H1 (cell line): ENCODE measurements around the gene DHRS1. TPM values are rescaled to one million over a fixed set of nuclear protein-coding genes. Genes with fewer than 3 reads are reported as not detected.

ENCODE experiments used
- BCL11A ChIP-seq, 2 experiments: IDR thresholded peaks; one replicate each; pipeline ENCODE4 v1.6.1; 2011; ENCODE audit warnings: low read depth in 2 of 2, low read length in 2 of 2, mild to moderate bottlenecking in 2 of 2
- CREB1 ChIP-seq: IDR thresholded peaks from 2 replicates; pipeline ENCODE4 v1.6.1; 2012; ENCODE audit warnings: inconsistent platforms
- EP300 ChIP-seq, 2 experiments: IDR thresholded peaks; 1 replicate in 1 of 2; 2 replicates in 1 of 2; pipeline ENCODE4 v1.6.1; 2011 to 2012; ENCODE audit warnings: low read depth in 2 of 2, low read length in 2 of 2, mild to moderate bottlenecking in 2 of 2, borderline replicate concordance in 1 of 2, inconsistent platforms in 1 of 2, moderate library complexity in 1 of 2
- NRF1 ChIP-seq: IDR thresholded peaks from 2 replicates; pipeline ENCODE4 v1.6.1; 2011; ENCODE audit warnings: mild to moderate bottlenecking, low read depth, low read length, improper control_type of control experiment
- RXRA ChIP-seq: IDR thresholded peaks from 2 replicates; pipeline ENCODE4 v1.6.1; 2011; ENCODE audit warnings: low read depth, mild to moderate bottlenecking, low read length, moderate library complexity; ENCODE audit not compliant: insufficient read depth
- ZNF274 ChIP-seq: IDR thresholded peaks from 2 replicates; pipeline ENCODE4 v1.7.0; 2012; ENCODE audit warnings: low read length, borderline replicate concordance; ENCODE audit errors: extremely low read depth
- polyA plus RNA-seq, 7 experiments: library from polyadenylated mRNA; depleted of rRNA in 3 of 7; stranded (reverse) in 5 of 7; unstranded in 2 of 7; fragments of >200 nt in 5 of 7; fragments of 200-250 nt in 2 of 7; gene quantifications; 1 replicate in 5 of 7; 2 replicates in 1 of 7; 4 replicates in 1 of 7; pipeline versions ENCODE4 v1.2.1 to v1.2.3, GENCODE V29; 2011 to 2013; ENCODE audit warnings: missing spikeins in 2 of 7, mixed read lengths in 2 of 7
- total RNA-seq: library from RNA; stranded (reverse); fragmentation: NEBNext Ultra II Directional; extraction: Animal tissue kit (Norgen Biotek cat#: 25700); gene quantifications from 2 replicates; pipeline ENCODE4 v1.2.1, GENCODE V29; 2021
- TF ChIP-seq, protein P1 (sequence below): IDR thresholded peaks from 2 replicates; pipeline ENCODE4 v1.6.1; 2011; ENCODE audit warnings: low read length, improper control_type of control experiment

Gene DHRS1
- total and polyA plus RNA-seq, 2 of the 8 experiments (the other 6 are each of a cell fraction or from before 2014, with no cell fraction given), result 8.8 to 31.7 TPM

- TF ChIP-seq RXRA (no peak), ZNF274 (no peak), NRF1 (no peak), CREB1 (no peak), EP300 (IDR thresholded peaks at IDR 0.05; ENCODE audit: borderline replicate concordance in 1 of 2, low read depth in 2 of 2, low read length in 2 of 2) (no peak), BCL11A (IDR thresholded peaks at IDR 0.05; ENCODE audit: low read depth in 2 of 2, low read length in 2 of 2) (no peak)
- TF ChIP-seq, protein P1, sequence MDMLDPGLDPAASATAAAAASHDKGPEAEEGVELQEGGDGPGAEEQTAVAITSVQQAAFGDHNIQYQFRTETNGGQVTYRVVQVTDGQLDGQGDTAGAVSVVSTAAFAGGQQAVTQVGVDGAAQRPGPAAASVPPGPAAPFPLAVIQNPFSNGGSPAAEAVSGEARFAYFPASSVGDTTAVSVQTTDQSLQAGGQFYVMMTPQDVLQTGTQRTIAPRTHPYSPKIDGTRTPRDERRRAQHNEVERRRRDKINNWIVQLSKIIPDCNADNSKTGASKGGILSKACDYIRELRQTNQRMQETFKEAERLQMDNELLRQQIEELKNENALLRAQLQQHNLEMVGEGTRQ, result no peak
Observed at GRCh38 chr14:24272467-24272866, 27.1 kb downstream of the DHRS1 start (continued).
